Activated naive CD8-positive, alpha-beta T cell treated with anti-CD3 and anti-CD28 coated beads, Interleukin-2, amount 50 U/mL, for 16 hours (primary cell): ENCODE results near the gene PRRC2B.
"Not testable (repeated sequence)": the region's sequence is repeated elsewhere in the genome, so short reads cannot be mapped to it uniquely, and the experiment has no call there.

Experiments used
- DNase-seq: peaks from one replicate; pipeline ENCODE4 v3.0.0-alpha.2; 2020; ENCODE audit warnings: low read depth, low spot score

PRRC2B gene

GRCh38 chr9:131434673-131435072 lies 40.8 kb downstream of the PRRC2B start:
- DNase-seq = no peak

GRCh38 chr9:131436376-131436775 lies 42.5 kb downstream of the PRRC2B start:
- DNase-seq = no peak

- DNase-seq = no peak
These were observed 43.0 kb downstream of the PRRC2B start for GRCh38 chr9:131436865-131437271.

- DNase-seq = no peak
These were observed 44.3 kb downstream of the PRRC2B start for GRCh38 chr9:131438190-131438589.

GRCh38 chr9:131439224-131439623 lies 45.3 kb downstream of the PRRC2B start:
- no peak for DNase-seq

GRCh38 chr9:131441441-131441840 lies 47.6 kb downstream of the PRRC2B start:
- DNase-seq = no peak

- DNase-seq = no peak
These were observed 48.5 kb downstream of the PRRC2B start for GRCh38 chr9:131442351-131442750.

GRCh38 chr9:131443648-131444047 lies 49.8 kb downstream of the PRRC2B start:
- no peak for DNase-seq

- no peak for DNase-seq
These were observed 52.4 kb downstream of the PRRC2B start for GRCh38 chr9:131446276-131446675.

GRCh38 chr9:131447148-131447547 lies 53.3 kb downstream of the PRRC2B start:
- no peak for DNase-seq

- no peak for DNase-seq
These were observed 53.7 kb downstream of the PRRC2B start for GRCh38 chr9:131447600-131447999.

GRCh38 chr9:131448818-131449217 lies 54.9 kb downstream of the PRRC2B start:
- DNase-seq = no peak

GRCh38 chr9:131449276-131449675 lies 55.4 kb downstream of the PRRC2B start:
- no peak for DNase-seq

GRCh38 chr9:131454028-131454427 lies 60.1 kb downstream of the PRRC2B start:
- DNase-seq = no peak

- DNase-seq = not testable (repeated sequence)
These were observed 61.8 kb downstream of the PRRC2B start for GRCh38 chr9:131455655-131456054.

GRCh38 chr9:131457746-131458145 lies 63.9 kb downstream of the PRRC2B start:
- DNase-seq = no peak

- no peak for DNase-seq
These were observed 65.2 kb downstream of the PRRC2B start for GRCh38 chr9:131459056-131459455.

- DNase-seq = no peak
These were observed 67.3 kb downstream of the PRRC2B start for GRCh38 chr9:131461166-131461565.

- DNase-seq = no peak
These were observed 70.6 kb downstream of the PRRC2B start for GRCh38 chr9:131464354-131465000.

- no peak for DNase-seq
These were observed 71.5 kb downstream of the PRRC2B start for GRCh38 chr9:131465401-131465800.

- DNase-seq = no peak
These were observed 73.5 kb downstream of the PRRC2B start for GRCh38 chr9:131467214-131467935.

GRCh38 chr9:131468031-131468430 lies 74.1 kb downstream of the PRRC2B start:
- no peak for DNase-seq

- no peak for DNase-seq
These were observed 75.5 kb downstream of the PRRC2B start for GRCh38 chr9:131469356-131469755.
